ENCODE measurements around the gene ADH1B.

DNA sequence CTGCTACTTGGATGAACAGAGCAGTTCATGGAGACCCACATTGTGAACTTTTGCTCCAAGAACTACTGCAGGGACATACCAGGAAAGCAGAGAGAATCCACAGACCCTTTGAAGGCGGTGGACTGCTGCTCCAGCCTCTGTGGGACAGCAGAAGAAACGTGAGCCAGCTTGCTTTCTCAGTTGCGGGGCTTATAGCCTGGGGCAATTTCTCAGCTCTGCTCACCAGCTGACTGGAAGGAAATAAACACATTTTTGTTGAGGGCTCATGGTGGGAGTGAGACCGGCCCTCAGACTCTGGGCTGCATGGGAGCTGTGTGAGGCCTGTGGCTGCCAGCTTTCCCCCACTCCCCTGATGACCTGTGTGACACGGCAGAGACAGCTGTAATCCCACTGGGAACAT is 27.8 kb downstream of the ADH1B start:
- TF ChIP-seq, protein P1, sequence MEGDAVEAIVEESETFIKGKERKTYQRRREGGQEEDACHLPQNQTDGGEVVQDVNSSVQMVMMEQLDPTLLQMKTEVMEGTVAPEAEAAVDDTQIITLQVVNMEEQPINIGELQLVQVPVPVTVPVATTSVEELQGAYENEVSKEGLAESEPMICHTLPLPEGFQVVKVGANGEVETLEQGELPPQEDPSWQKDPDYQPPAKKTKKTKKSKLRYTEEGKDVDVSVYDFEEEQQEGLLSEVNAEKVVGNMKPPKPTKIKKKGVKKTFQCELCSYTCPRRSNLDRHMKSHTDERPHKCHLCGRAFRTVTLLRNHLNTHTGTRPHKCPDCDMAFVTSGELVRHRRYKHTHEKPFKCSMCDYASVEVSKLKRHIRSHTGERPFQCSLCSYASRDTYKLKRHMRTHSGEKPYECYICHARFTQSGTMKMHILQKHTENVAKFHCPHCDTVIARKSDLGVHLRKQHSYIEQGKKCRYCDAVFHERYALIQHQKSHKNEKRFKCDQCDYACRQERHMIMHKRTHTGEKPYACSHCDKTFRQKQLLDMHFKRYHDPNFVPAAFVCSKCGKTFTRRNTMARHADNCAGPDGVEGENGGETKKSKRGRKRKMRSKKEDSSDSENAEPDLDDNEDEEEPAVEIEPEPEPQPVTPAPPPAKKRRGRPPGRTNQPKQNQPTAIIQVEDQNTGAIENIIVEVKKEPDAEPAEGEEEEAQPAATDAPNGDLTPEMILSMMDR (IDR thresholded peaks at IDR 0.05), result no peak
- TF ChIP-seq POLR2A (IDR thresholded peaks at IDR 0.05) (no peak), POLR2AphosphoS5 (IDR thresholded peaks at IDR 0.05; ENCODE audit: insufficient read depth in 1 of 2, low read depth in 1 of 2) (no peak)
